GM19452 (cell line): ENCODE results near the gene S100A1.

Experiments used
- ATAC-seq: cut with Tn5 transposase; IDR thresholded peaks from one replicate; pipeline ENCODE4 v1.9.1; 2021; ENCODE audit not compliant: unreplicated experiment

S100A1 gene

GRCh38 chr1:153610334-153610733 lies 17.9 kb upstream of the S100A1 start:
- no peak for ATAC-seq

DNA sequence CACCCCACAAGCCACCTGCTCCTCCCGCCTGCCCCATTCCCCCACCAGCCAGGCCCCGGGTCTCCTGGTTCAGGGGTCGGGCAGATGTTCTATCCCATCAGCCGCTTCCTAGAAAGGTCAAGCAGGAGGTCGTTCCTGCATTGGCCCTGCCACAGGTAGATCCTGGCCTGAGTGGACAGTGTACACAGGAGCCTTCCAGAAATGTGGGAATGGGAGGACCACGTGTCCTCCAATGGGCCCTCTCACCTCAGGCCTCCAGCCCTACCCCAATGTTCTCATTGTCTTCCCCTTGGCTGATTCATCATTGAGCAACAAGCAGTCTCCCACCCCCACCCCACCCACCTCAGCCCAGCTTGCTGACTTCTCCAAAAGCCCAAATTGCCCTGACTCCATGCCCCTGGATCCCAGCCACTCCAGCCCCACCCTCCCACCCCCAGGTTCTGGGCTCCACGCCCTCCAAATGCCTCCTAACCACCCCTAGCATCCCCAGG lies 17.4 kb upstream of the S100A1 start:
- no peak for ATAC-seq

- ATAC-seq, result no peak
Observed at GRCh38 chr1:153611356-153611755, 16.9 kb upstream of the S100A1 start.

DNA sequence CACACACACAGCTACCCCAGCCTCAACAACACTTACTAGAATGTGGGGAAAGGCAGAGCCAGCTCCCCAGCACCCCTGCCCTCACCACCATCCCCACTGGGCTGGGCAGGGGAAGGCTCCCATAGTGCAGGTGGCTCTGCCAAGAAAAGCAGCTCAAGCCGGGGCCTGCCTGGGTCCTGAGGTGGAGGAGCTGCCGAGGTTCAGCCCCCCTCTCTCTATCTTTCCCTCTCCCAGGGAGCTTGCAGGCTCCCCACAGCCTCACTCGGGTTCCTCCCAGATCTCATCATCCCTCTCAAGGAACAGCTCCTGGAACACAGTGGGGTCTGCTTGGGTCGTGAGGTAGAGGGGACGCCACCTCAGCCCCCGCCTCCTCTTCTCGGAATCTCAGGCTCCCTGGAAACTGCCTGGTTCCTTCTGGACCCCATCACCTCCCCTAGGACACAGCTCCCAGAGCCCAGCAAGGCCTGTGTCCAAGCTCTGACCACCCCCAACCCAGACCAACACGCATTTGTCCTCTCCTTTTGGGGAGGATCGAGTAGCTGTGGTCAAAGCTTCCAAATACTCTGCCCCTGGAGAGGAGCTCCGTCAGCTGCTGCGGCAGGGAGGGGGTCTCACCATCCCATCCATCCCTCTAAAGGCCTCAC lies 16.0 kb upstream of the S100A1 start:
- ATAC-seq, result no peak

- ATAC-seq, result no peak
Observed at GRCh38 chr1:153612755-153613331, 15.4 kb upstream of the S100A1 start, which contains the start of gene S100A16. TSS of gene S100A16 (minus strand) at chr1:153613137. CDS start at chr1:153608151, 4,986 bp downstream.

DNA sequence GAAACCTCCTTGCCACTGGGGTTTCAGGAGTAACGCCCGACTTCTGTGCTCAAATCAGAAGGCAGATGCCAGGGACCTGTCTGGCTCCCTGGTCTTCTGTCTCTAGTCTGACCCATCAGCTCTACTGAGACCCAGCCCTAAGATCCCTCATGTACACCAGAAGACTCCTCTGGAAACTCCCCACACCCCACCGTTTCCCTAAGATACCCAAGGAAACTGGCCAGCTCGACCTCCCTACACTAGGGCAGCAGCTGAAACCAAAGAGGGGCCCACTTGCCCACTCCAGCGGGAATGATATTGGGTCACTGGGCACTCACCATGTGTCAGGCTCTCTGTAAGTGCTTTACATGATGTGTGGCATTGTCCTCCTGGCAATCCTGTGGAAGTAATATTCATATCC lies 14.8 kb upstream of the S100A1 start:
- no peak for ATAC-seq

- ATAC-seq, result no peak
Observed at GRCh38 chr1:153614189-153614900, 13.9 kb upstream of the S100A1 start.

- no peak for ATAC-seq
Observed at GRCh38 chr1:153614906-153615305, 13.3 kb upstream of the S100A1 start.

GRCh38 chr1:153615406-153615805 lies 12.8 kb upstream of the S100A1 start:
- no peak for ATAC-seq

DNA sequence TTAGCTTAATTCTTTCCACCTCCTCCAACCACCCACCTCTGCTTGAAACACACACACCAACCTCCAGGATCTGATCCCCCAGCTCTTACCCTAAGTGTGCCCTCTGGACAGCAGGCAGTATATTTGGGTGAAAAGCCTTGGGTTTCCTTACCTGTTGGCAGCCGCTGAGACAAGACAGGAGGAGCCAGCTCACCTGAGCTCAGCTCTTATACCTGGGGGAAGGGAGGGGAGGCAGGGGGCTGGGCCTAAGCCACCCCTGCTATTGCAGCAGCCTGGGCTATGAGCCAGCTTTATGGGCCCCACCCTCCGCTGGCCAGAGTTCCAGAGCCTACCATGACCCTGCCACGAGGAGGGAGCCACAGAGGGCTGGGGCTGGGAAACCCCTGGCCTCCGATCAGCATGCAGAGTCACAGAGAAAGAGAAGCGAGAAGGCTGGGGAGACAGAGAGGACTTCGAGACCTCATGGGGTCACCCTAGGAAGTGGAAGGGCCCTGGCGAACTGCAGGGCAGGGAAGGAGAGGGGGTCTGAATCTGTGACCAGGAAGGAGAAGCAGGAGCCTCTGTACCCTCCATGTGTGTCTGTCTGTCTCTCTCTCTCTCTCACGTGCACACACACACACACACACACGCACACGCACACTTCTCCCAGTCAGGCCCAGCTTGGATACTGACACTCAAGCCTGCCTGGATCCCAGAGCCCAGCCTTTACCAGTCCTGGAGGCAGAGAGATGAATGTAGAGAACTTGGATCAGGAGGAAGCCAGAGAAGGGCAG lies 11.9 kb upstream of the S100A1 start, which contains the start of gene S100A14:
S100A14 (minus strand) TSS at position 182 of the 773 bp plus-strand sequence. CDS start 467 bp downstream, outside the sequence.
- ATAC-seq, result no peak

GRCh38 chr1:153616917-153617311 lies 11.3 kb upstream of the S100A1 start:
- no peak for ATAC-seq

- ATAC-seq, result peak; percentile 75
Observed at GRCh38 chr1:153617663-153618062, 10.6 kb upstream of the S100A1 start.

- ATAC-seq, result no peak
Observed at GRCh38 chr1:153619171-153619570, 9.1 kb upstream of the S100A1 start.

- ATAC-seq, result no peak
Observed at GRCh38 chr1:153623101-153623500, 5.1 kb upstream of the S100A1 start.

- ATAC-seq, result no peak
Observed at GRCh38 chr1:153624965-153625611, 3.1 kb upstream of the S100A1 start.

- no peak for ATAC-seq
Observed at GRCh38 chr1:153626477-153626903, 1.7 kb upstream of the S100A1 start.

DNA sequence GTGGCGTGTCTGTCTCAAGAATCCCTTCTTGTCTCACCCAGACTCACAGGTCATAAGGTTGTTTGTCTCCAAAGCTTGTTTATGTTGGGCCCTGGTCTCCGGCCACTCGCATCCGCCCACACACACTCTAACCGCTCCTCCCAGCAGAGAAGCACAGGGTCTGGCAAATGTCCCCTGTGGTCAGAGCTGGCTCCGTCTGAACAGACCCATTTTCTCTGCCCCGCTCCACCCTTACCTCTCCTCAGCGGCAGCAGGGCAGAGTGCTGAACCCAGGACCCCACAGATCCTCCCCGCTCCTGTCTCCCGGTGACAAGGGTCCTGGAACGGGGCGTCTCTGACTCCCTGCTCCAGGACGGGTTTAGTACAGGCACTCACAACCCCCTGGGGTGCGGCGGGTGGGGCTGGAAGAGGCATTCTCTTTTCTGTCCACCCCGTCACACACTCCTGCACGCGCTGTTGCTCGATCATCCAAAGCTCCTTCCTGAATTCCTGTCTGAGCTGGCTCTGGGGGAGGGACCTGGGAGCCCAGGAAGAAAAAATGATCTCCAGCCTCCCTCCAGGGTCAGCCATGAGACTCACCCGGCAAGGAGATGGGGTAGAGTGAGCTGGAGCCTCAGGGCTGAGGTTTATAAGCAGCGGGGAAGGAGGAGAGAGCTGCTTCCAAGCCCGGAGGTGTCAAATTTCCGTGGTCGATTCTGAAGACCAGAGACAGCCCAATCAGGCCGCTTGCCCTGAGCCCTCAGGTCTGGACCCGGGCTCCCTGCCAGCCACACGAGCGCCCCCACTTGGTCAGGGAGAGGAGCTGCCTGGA lies 1.1 kb upstream of the S100A1 start, which contains the start of gene S100A13:
S100A13 (minus strand) TSS at position 602 of the 811 bp plus-strand sequence. CDS start 1,033 bp downstream, outside the sequence.
- no peak for ATAC-seq

- no peak for ATAC-seq
Observed at GRCh38 chr1:153628638-153629342, 556 bp downstream of the S100A1 start.

- ATAC-seq, result no peak
Observed at GRCh38 chr1:153629343-153629665, 1.1 kb downstream of the S100A1 start.
